HCT116 (cell line): ENCODE data around the gene NEDD4L.

ENCODE experiments used
- ATF3 ChIP-seq: IDR thresholded peaks from 2 replicates; pipeline ENCODE4 v1.6.1; 2012
- EGR1 ChIP-seq: IDR thresholded peaks from 2 replicates; pipeline ENCODE4 v1.6.1; 2012; ENCODE audit warnings: low read depth
- POLR2A ChIP-seq: IDR thresholded peaks from 2 replicates; pipeline ENCODE4 v1.7.0; 2011; ENCODE audit warnings: borderline replicate concordance; ENCODE audit not compliant: insufficient read depth, insufficient read length; ENCODE audit errors: extremely low read depth
- POLR2AphosphoS5 ChIP-seq: IDR thresholded peaks from 2 replicates; pipeline ENCODE4 v1.6.1; 2011; ENCODE audit warnings: mild to moderate bottlenecking, low read depth, low read length, moderate library complexity
- RAD21 ChIP-seq: IDR thresholded peaks from 2 replicates; pipeline ENCODE4 v1.6.1; 2012; ENCODE audit warnings: low read depth, mild to moderate bottlenecking
- SRF ChIP-seq: IDR thresholded peaks from 2 replicates; pipeline ENCODE4 v1.6.1; 2012; ENCODE audit warnings: low read depth
- ZNF274 ChIP-seq: fragments of 200-500 bp; sonication (Bioruptor generic); IDR thresholded peaks from 2 replicates; pipeline ENCODE4 v1.6.1; 2014; ENCODE audit warnings: mild to moderate bottlenecking, low read depth, low read length, inconsistent platforms
- TF ChIP-seq, protein P1 (sequence below), 3 experiments: fragments of 200-600 bp in 1 of 3; sonication (generic) in 1 of 3; IDR thresholded peaks in 2 of 3; conservative IDR thresholded peaks in 1 of 3; 2 replicates each; pipeline ENCODE4 v1.5.1; 2012 to 2017; ENCODE audit warnings: low read depth in 2 of 3, low read length in 2 of 3, antibody characterized with exemption in 1 of 3, borderline replicate concordance in 1 of 3, control low read depth in 1 of 3, mild to moderate bottlenecking in 1 of 3, mixed read lengths in 1 of 3, mixed run types in 1 of 3, moderate library complexity in 1 of 3; ENCODE audit not compliant: insufficient read depth in 1 of 3
- TF ChIP-seq, protein P2 (sequence below): IDR thresholded peaks from 2 replicates; pipeline ENCODE4 v1.6.1; 2011; ENCODE audit warnings: mild to moderate bottlenecking, low read length, moderate library complexity; ENCODE audit not compliant: insufficient replicate concordance; ENCODE audit errors: extremely low read depth

DNA sequence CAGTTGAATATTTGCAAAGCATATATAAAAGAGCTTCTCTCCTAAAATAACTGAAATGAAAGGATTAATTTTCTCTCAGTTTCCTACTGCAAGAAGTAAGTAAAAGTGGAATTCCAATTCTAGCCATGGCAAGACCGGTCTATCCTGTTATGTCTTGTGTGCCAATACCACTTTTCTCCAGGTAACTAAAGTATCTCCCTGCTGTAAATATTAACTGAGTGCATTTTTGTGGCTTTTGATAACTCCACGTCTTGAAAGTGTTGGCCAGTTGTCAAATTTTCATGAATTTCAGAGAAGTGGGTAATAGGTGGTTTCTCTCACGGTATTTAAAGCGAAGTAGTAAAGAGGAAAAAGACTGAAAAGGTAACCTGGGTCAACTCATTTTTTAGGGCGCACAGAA, 225.9 kb downstream of the NEDD4L start:
- TF ChIP-seq, protein P1, sequence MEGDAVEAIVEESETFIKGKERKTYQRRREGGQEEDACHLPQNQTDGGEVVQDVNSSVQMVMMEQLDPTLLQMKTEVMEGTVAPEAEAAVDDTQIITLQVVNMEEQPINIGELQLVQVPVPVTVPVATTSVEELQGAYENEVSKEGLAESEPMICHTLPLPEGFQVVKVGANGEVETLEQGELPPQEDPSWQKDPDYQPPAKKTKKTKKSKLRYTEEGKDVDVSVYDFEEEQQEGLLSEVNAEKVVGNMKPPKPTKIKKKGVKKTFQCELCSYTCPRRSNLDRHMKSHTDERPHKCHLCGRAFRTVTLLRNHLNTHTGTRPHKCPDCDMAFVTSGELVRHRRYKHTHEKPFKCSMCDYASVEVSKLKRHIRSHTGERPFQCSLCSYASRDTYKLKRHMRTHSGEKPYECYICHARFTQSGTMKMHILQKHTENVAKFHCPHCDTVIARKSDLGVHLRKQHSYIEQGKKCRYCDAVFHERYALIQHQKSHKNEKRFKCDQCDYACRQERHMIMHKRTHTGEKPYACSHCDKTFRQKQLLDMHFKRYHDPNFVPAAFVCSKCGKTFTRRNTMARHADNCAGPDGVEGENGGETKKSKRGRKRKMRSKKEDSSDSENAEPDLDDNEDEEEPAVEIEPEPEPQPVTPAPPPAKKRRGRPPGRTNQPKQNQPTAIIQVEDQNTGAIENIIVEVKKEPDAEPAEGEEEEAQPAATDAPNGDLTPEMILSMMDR (IDR thresholded peaks at IDR 0.05 in 2 of 3, conservative IDR thresholded peaks at IDR 0.05 in 1 of 3; ENCODE audit: borderline replicate concordance in 1 of 3, insufficient read depth in 1 of 3, low read depth in 2 of 3, low read length in 2 of 3), result no peak
- TF ChIP-seq POLR2AphosphoS5 (peak; percentile 28; the same call in 1 of the 2 replicates), EGR1 (no peak), SRF (no peak), ATF3 (no peak), ZNF274 (no peak), POLR2A (no peak), RAD21 (peak; percentile 23; the same call in 1 of the 2 replicates)
- TF ChIP-seq, protein P2, sequence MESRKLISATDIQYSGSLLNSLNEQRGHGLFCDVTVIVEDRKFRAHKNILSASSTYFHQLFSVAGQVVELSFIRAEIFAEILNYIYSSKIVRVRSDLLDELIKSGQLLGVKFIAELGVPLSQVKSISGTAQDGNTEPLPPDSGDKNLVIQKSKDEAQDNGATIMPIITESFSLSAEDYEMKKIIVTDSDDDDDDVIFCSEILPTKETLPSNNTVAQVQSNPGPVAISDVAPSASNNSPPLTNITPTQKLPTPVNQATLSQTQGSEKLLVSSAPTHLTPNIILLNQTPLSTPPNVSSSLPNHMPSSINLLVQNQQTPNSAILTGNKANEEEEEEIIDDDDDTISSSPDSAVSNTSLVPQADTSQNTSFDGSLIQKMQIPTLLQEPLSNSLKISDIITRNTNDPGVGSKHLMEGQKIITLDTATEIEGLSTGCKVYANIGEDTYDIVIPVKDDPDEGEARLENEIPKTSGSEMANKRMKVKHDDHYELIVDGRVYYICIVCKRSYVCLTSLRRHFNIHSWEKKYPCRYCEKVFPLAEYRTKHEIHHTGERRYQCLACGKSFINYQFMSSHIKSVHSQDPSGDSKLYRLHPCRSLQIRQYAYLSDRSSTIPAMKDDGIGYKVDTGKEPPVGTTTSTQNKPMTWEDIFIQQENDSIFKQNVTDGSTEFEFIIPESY, result no peak
